HCT116 (cell line): ENCODE measurements around the gene PPP1R37. TPM values are rescaled to one million over a fixed set of nuclear protein-coding genes. Genes with fewer than 3 reads are reported as not detected.
A peak's percentile ranks its signal among the peaks of the same experiment; 100 is the strongest.

Source experiments
- ATAC-seq: fragments of 200-7000 bp; cut with Tn5 transposase; 2 replicates; pipeline ENCODE4 v1.9.1; 2020; ENCODE audit warnings: mild to moderate bottlenecking, moderate library complexity
- BruUV-seq: library from RNA; stranded (reverse); fragments of 400-500 nt; replicated peaks from 2 replicates; lab custom pipeline; 2021; lab: Mats Ljungman, UMichigan
- CTCF ChIA-PET: fragments of 300-600 bp; sonication (Branson Sonifier 250); formaldehyde crosslinking; loops from one replicate; lab custom pipeline; 2021; ENCODE audit warnings: antibody characterized with exemption; lab: Charles Lee
- POLR2A ChIA-PET: fragments of 300-600, 350-600 bp; sonication (Branson Sonifier 250); formaldehyde crosslinking; loops from one replicate; lab custom pipeline; 2021; ENCODE audit warnings: antibody characterized with exemption; lab: Charles Lee
- RAD21 ChIA-PET, 2 experiments: fragments of 300-600 bp; sonication (Branson Sonifier 250); formaldehyde crosslinking; loops; one replicate each; lab custom pipeline; 2023; ENCODE audit warnings: low total read pairs in 2 of 2; ENCODE audit not compliant: uncharacterized antibody in 2 of 2, unreplicated experiment in 2 of 2, low non-redundant PET in 1 of 2; lab: Charles Lee
- DNase-seq: peaks from one replicate; pipeline ENCODE4 v3.0.0-alpha.2; 2010; ENCODE audit warnings: low read depth, low spot score
- H2AFZ ChIP-seq: fragments of 200-600 bp; shearing (Covaris generic), sonication (generic); 2 replicates; pipeline ENCODE4 v1.6.1; 2017; ENCODE audit warnings: low read depth, mixed run types, mixed read lengths, antibody characterized with exemption, low read length; ENCODE audit not compliant: poor library complexity, severe bottlenecking
- H3K27ac ChIP-seq: 2 replicates; pipeline ENCODE4 v1.5.1; 2012; ENCODE audit warnings: low read depth, low read length
- H3K27me3 ChIP-seq: fragments of 200-600 bp; sonication (generic); 2 replicates; pipeline ENCODE4 v1.6.1; 2016; ENCODE audit warnings: mixed run types, low read length, mixed read lengths; ENCODE audit not compliant: insufficient read depth
- H3K36me3 ChIP-seq, 2 experiments: fragments of 200-500 bp in 1 of 2; fragments of 200-600 bp in 1 of 2; sonication (Bioruptor generic) in 1 of 2; sonication (generic) in 1 of 2; 2 replicates each; pipeline versions ENCODE4 v1.5.1 to v1.6.1; 2014 to 2016; ENCODE audit warnings: low read length in 2 of 2, inconsistent platforms in 1 of 2, mixed read lengths in 1 of 2, mixed run types in 1 of 2; ENCODE audit not compliant: insufficient read depth in 2 of 2, control insufficient read depth in 1 of 2
- H3K4me1 ChIP-seq, 2 experiments: fragments of 200-600 bp in 1 of 2; sonication (generic) in 1 of 2; 2 replicates each; pipeline versions ENCODE4 v1.5.1 to v1.6.1; 2012 to 2017; ENCODE audit warnings: low read length in 2 of 2, inconsistent platforms in 1 of 2, mild to moderate bottlenecking in 1 of 2, mixed read lengths in 1 of 2, mixed run types in 1 of 2, moderate library complexity in 1 of 2; ENCODE audit not compliant: insufficient read depth in 2 of 2, control insufficient read depth in 1 of 2
- H3K4me2 ChIP-seq: fragments of 200-600 bp; sonication (generic); 2 replicates; pipeline ENCODE4 v1.6.1; 2017; ENCODE audit warnings: mixed run types, low read length, mixed read lengths
- H3K4me3 ChIP-seq, 2 experiments: fragments of 200-600 bp in 1 of 2; sonication (generic) in 1 of 2; replicated peaks in 1 of 2; 2 replicates each; pipeline ENCODE4 v1.5.1; 2011 to 2016; ENCODE audit warnings: low read length in 2 of 2, control low read depth in 1 of 2, low read depth in 1 of 2, mild to moderate bottlenecking in 1 of 2, mixed read lengths in 1 of 2, mixed run types in 1 of 2
- H3K79me2 ChIP-seq: fragments of 200-600 bp; sonication (generic); 2 replicates; pipeline ENCODE4 v1.6.1; 2017; ENCODE audit warnings: mild to moderate bottlenecking, mixed run types, low read length, moderate library complexity, mixed read lengths; ENCODE audit not compliant: insufficient read depth
- H3K9ac ChIP-seq: fragments of 200-600 bp; sonication (generic); 2 replicates; pipeline ENCODE4 v1.6.1; 2016; ENCODE audit warnings: low read length, mixed read lengths
- H3K9me2 ChIP-seq: fragments of 200-600 bp; sonication (generic), shearing (Covaris generic); 2 replicates; pipeline ENCODE4 v1.6.1; 2017; ENCODE audit warnings: mixed run types, mild to moderate bottlenecking, moderate library complexity; ENCODE audit not compliant: insufficient read depth
- H3K9me3 ChIP-seq, 2 experiments: fragments of 200-500 bp in 1 of 2; fragments of 200-600 bp in 1 of 2; sonication (Bioruptor generic) in 1 of 2; sonication (generic) in 1 of 2; 2 replicates each; pipeline ENCODE4 v1.6.1; 2014 to 2017; ENCODE audit warnings: low read length in 2 of 2, mixed read lengths in 2 of 2, inconsistent platforms in 1 of 2, low read depth in 1 of 2, mild to moderate bottlenecking in 1 of 2, mixed run types in 1 of 2, moderate library complexity in 1 of 2; ENCODE audit not compliant: control insufficient read depth in 1 of 2, insufficient read depth in 1 of 2
- H4K20me1 ChIP-seq: fragments of 200-600 bp; sonication (generic), shearing (Covaris generic); 2 replicates; pipeline ENCODE4 v1.6.1; 2017; ENCODE audit warnings: mixed run types, mild to moderate bottlenecking, moderate library complexity; ENCODE audit not compliant: insufficient read depth
- CEBPB ChIP-seq: IDR thresholded peaks from 2 replicates; pipeline ENCODE4 v1.6.1; 2012; ENCODE audit warnings: low read depth
- EGR1 ChIP-seq: IDR thresholded peaks from 2 replicates; pipeline ENCODE4 v1.6.1; 2012; ENCODE audit warnings: low read depth
- EZH2phosphoT487 ChIP-seq: fragments of 200-600 bp; IDR thresholded peaks from 2 replicates; pipeline ENCODE4 v1.6.1; 2018; ENCODE audit warnings: antibody characterized with exemption, borderline replicate concordance
- JUND ChIP-seq: IDR thresholded peaks from 2 replicates; pipeline ENCODE4 v1.6.1; 2012
- POLR2A ChIP-seq: IDR thresholded peaks from 2 replicates; pipeline ENCODE4 v1.7.0; 2011; ENCODE audit warnings: borderline replicate concordance; ENCODE audit not compliant: insufficient read depth, insufficient read length; ENCODE audit errors: extremely low read depth
- POLR2AphosphoS5 ChIP-seq: IDR thresholded peaks from 2 replicates; pipeline ENCODE4 v1.6.1; 2011; ENCODE audit warnings: mild to moderate bottlenecking, low read depth, low read length, moderate library complexity
- RAD21 ChIP-seq: IDR thresholded peaks from 2 replicates; pipeline ENCODE4 v1.6.1; 2012; ENCODE audit warnings: low read depth, mild to moderate bottlenecking
- SIN3A ChIP-seq: IDR thresholded peaks from 2 replicates; pipeline ENCODE4 v1.6.1; 2012; ENCODE audit warnings: low read depth
- SRF ChIP-seq: IDR thresholded peaks from 2 replicates; pipeline ENCODE4 v1.6.1; 2012; ENCODE audit warnings: low read depth
- YY1 ChIP-seq: IDR thresholded peaks from 2 replicates; pipeline ENCODE4 v1.6.1; 2011; ENCODE audit warnings: low read length, low read depth, moderate library complexity, mild to moderate bottlenecking; ENCODE audit not compliant: insufficient replicate concordance; ENCODE audit errors: extremely low read depth
- intact Hi-C: fragments of 100-400 bp; cut with micrococcal nuclease; formaldehyde crosslinking; loops from 2 replicates; pipeline ENCODE4 v1.10.0; 2022
- total RNA-seq: library from RNA; stranded (reverse); gene quantifications from one replicate; pipeline ENCODE4 v1.2.1, GENCODE V29; 2021; ENCODE audit not compliant: unreplicated experiment
- TF ChIP-seq, protein P1 (sequence below): IDR thresholded peaks from 2 replicates; pipeline ENCODE4 v1.6.1; 2012; ENCODE audit warnings: low read depth

Gene PPP1R37
- total RNA-seq, 1 experiment from 2014 or later, result 32.7 TPM

DNA sequence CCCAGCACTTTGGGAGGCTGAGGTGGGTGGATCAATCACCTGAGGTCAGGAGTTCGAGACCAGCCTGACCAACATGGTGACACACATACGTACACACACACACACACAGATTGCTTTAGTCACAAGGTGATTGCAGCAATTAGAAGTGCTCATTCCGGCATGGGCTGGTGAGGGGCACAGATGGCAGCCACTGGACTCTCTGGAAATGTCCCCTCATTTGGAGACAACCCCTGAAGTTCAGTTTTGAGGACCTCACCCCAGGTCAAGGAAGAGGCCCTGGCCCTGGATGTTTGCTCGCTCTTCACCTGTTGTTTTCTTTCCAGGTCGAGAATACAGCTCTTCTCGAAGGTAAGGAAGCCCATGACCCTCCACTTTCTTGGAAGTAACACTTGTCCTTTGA is 22.8 kb upstream of the PPP1R37 start:
- POLR2A ChIA-PET, result no interaction called here
- H3K9ac ChIP-seq, result no peak overlapping the region
- no peak for ATAC-seq
- DNase-seq, result no peak
- H3K4me1 ChIP-seq, result peaks cover 8% of the 10 kb centered on the region in 2 experiments; a peak in 3 of 4 replicates
- RAD21 ChIA-PET, result no interaction called here
- no peaks in the 10 kb centered on the region for H3K9me2 ChIP-seq
- CTCF ChIA-PET, result no interaction called here
- H2AFZ ChIP-seq, result no peak overlapping the region
- BruUV-seq, result no TSS peak
- H3K27ac ChIP-seq, result no peak overlapping the region
- no peaks in the 10 kb centered on the region for H4K20me1 ChIP-seq
- intact Hi-C loops, result no loop called here
- peaks cover 14 to 20% of the 10 kb centered on the region in 2 experiments; a peak in 3 of 4 replicates for H3K36me3 ChIP-seq
- no peaks in the 10 kb centered on the region for H3K27me3 ChIP-seq
- H3K79me2 ChIP-seq, result peaks cover 21% of the 10 kb centered on the region
- H3K4me2 ChIP-seq, result no peak overlapping the region
- 0 out of 2 replicates have a peak, but pooled peaks have one; percentile 11 for TF ChIP-seq POLR2AphosphoS5
- TF ChIP-seq EGR1, result no peak
- no peak for TF ChIP-seq RAD21
- no peak for TF ChIP-seq SRF
- TF ChIP-seq JUND, result no peak
- H3K9me3 ChIP-seq, result no peaks in the 10 kb centered on the region
- H3K4me3 ChIP-seq, result no peak overlapping the region

DNA sequence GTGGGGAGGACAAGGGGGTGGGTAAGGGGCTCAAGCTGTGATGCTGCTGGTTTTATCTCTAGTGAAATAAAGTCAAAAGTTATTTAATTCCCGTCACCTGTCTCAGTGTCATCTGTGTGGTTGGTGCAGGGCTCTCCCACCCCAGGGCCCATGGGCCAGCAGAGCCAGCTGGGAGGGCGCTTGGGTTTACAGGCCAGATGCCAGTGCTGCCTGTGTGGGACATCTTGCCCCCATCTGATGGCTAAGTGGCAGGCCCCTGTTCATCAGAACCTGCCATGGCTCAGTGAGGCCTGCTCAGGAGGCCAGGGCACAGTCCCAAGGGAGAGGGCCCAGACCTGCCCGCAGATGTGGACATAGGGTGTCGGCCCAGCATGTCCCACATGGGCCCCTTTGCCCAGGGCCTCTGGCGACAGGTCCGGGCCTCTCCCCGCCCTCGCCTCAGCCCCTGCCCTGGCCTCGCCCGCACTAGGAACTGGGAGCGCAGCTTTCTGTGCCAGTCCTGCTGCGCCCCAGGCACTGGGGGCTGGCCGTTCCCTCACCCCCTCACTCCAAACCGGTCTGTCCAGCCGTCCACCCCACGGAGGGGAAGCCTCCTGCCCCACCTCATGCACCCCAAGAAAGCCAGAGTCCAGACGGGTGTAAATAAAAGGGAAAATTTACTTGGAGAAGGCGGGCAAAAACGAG is 22.0 kb upstream of the PPP1R37 start:
- TF ChIP-seq CEBPB (no peak), YY1 (no peak), JUND (no peak), SIN3A (no peak), POLR2A (no peak), RAD21 (no peak), EZH2phosphoT487 (no peak)
- TF ChIP-seq, protein P1, sequence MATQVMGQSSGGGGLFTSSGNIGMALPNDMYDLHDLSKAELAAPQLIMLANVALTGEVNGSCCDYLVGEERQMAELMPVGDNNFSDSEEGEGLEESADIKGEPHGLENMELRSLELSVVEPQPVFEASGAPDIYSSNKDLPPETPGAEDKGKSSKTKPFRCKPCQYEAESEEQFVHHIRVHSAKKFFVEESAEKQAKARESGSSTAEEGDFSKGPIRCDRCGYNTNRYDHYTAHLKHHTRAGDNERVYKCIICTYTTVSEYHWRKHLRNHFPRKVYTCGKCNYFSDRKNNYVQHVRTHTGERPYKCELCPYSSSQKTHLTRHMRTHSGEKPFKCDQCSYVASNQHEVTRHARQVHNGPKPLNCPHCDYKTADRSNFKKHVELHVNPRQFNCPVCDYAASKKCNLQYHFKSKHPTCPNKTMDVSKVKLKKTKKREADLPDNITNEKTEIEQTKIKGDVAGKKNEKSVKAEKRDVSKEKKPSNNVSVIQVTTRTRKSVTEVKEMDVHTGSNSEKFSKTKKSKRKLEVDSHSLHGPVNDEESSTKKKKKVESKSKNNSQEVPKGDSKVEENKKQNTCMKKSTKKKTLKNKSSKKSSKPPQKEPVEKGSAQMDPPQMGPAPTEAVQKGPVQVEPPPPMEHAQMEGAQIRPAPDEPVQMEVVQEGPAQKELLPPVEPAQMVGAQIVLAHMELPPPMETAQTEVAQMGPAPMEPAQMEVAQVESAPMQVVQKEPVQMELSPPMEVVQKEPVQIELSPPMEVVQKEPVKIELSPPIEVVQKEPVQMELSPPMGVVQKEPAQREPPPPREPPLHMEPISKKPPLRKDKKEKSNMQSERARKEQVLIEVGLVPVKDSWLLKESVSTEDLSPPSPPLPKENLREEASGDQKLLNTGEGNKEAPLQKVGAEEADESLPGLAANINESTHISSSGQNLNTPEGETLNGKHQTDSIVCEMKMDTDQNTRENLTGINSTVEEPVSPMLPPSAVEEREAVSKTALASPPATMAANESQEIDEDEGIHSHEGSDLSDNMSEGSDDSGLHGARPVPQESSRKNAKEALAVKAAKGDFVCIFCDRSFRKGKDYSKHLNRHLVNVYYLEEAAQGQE, result no peak
- CTCF ChIA-PET, result no interaction called here
- no peaks in the 10 kb centered on the region for H3K9me3 ChIP-seq
- H3K79me2 ChIP-seq, result peaks cover 24% of the 10 kb centered on the region
- no TSS peak for BruUV-seq
- POLR2A ChIA-PET, result no interaction called here
- H3K36me3 ChIP-seq, result peaks cover 11 to 20% of the 10 kb centered on the region in 2 experiments; a peak in 3 of 4 replicates
- RAD21 ChIA-PET, result no interaction called here
- H3K9ac ChIP-seq, result no peak overlapping the region
- DNase-seq (no peak), ATAC-seq (no peak)
- H3K27me3 ChIP-seq, result no peaks in the 10 kb centered on the region
- H2AFZ ChIP-seq, result no peak overlapping the region
- H3K27ac ChIP-seq, result no peak overlapping the region
- no peaks in the 10 kb centered on the region for H4K20me1 ChIP-seq
- H3K4me1 ChIP-seq, result peaks cover 8% of the 10 kb centered on the region in 2 experiments; a peak in 3 of 4 replicates
- no peak overlapping the region for H3K4me3 ChIP-seq
- H3K4me2 ChIP-seq, result no peak overlapping the region
- H3K9me2 ChIP-seq, result no peaks in the 10 kb centered on the region
- intact Hi-C loops, result no loop called here
